Measurements from ENCODE around the gene UFD1.

The UFD1 gene

DNA sequence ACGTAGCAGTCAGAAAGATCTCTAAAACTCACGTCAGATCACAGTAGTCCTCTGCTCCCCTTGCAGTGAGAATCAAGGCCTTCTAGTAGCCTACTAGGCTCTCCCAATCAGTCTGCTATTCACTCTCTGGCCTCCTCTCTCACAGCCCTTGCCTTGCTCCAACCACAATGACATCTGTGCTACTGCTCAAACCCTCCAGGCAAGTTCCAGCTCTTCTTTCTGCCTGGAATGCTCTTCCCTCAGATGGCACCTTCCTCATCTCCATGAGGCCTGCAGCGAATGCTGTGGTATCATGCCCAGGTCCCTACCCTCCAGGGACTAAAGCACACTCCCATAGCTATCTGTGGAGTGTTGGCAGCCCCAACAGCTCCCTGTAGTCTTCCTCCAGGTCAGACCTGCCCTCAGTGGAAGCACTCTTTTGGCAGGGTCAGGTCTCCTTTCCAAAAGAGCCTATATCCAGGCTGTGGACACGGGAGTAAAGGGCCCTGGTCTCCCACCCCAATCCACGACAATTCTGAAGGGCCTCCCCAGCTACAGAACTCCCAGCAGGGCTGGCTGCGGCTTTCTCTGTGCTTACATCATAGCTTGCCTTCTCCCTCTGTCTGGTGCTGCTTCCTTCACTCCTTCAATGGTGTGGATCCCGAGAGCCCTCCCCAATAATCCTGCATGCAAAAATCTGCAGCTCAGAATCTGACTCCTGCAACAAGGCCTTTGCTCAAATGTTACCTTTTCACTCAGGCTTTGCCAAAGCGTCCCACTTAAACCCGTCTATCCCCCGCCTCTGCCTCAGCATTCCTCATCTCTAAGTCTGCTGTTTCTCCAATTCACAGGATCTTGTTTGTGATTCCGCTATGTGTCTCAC, 56.3 kb downstream of the UFD1 start:
- DNase-seq (ENCODE audit: low spot score): no peak

DNA sequence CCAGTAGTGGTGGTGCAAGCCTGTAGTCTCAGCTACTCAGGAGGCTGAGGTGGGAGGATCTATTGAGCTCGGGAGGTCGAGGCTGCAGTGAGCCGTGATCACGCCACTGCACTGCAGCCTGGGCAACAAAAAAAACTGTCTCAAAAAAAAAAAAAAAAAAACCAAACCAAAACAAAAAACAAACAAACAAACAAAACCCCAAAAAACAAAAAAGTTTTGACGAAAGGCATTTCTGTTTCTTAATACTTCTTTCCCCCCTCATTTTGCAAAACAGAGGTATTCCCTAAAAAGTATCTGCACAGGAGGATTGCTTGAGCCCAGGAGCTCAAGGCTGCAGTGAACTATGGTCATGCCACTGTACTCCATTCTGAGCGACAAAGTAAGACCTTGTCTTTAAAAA, 58.7 kb downstream of the UFD1 start:
- DNase-seq (ENCODE audit: low spot score): no peak

- no peak for DNase-seq (ENCODE audit: low spot score)
These were observed 59.4 kb downstream of the UFD1 start for GRCh38 chr22:19419464-19420178.

DNA sequence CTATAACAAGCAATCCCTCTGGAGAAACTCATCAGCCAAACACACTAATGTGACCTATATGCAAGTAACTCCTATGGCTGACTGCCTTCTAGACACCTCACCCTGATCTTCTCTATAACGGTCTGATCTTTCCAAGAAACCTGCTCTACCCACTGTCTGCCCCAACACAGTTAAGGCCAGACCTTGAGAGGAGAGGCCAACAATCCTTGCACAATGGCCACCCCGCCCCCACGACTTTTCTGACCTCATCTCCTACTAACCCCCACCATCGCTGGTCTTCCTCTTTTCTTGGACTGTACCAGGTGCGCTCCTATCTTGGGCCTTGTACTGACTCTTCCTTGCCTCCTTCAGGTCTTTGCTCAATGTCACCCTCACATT, 59.9 kb downstream of the UFD1 start:
- DNase-seq (ENCODE audit: low spot score): no peak

- no peak for DNase-seq (ENCODE audit: low spot score)
These were observed 66.1 kb downstream of the UFD1 start for GRCh38 chr22:19412923-19413322.

- no peak for DNase-seq (ENCODE audit: low spot score)
These were observed 66.5 kb downstream of the UFD1 start for GRCh38 chr22:19412478-19412877.

DNA sequence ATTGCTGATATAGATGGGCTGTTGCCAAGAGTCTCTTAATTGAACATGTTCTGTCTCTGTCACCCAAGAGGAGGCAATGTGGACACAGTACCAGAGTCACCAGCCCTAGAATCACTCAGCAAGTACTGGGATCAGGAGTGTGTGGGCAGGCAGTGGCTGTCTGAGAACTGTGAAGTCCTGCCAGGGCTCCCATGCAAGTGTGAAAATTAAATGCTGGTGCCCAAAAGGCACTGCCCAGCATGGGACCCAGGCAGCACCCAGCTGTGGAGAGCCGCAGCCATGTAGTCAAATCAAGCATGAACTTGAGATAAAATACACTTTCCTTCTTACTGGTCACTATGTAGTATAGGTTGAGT, 67.3 kb downstream of the UFD1 start:
- DNase-seq (ENCODE audit: low spot score): no peak

DNA sequence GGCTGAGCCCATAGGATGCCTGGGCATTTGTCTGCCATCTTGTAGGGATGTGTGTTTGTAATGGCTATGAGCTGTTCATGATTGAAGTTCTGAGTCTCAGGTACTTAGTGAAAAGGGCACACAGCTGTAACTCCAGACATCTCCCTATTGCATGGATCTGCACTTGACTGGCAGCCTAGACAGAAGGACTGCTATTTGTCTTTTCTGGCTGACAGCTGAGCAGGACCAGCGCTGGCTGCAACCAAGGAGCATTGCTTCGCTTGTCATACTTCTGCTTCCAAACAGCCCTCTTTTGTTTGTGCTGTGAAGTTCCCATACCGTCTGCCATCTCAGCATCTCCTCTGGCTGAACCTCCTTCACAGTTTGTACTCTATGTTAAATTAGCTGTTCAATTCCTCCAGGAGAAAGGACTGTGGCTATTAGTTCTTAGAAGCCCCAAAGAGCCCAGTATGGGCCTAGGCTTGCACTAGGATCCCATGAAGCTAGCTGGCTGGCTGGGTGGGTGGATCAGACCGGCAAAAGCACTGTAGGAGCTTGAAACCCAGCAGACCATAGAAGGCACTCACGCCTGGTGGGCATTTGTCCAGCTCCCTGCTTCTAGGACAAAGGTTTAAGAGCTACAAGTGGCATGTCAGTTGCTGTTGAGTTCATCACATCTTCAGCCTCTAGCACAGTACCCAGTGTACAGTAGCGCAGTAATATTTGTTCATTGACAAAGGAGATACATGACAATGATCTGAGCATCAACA, 67.9 kb downstream of the UFD1 start:
- DNase-seq (ENCODE audit: low spot score): no peak

DNA sequence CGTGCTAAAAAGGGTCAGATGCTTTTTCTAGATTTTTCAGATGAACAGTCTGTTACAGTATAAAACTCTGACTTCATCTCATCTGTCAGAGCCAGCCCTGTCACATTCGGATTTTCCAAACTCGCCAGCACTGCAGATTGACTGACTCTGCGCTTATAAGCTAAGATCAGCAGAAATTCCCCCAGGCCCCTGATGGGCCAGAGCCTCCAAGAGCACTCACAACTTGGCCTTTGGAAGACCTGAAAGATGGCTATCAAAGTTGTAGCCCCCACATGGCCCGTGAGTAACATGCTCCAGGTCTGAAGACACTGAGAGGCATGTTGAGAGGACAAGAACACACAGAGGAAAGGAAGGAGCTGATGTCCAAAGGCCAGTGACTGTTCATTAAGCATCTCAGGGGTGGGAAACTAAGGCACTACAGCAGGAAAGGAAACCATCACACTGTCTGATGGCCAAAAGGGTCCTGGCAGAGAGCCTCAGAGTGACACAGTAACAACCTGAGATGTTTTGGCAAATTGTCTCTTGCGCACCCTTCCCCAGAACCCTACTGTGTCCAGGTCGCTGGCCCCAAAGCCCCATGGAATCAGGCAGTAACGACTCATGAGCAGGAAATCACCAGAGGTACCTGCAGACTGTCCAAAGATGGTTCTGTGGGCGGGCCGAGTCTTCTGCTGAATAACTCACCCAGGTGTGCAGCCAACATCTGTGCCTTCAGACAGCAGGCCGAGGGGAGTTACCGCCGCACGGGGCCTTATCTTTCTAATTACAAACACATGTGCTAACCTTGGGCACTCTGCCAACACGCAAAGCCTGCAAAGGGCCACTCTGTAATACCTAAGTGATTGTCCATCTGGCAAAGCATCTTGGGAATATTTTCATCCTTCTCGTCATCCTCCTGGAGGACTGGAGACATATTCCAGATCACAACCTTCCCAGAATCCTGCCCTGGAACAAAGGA, 71.1 kb downstream of the UFD1 start:
- no peak for DNase-seq (ENCODE audit: low spot score)

- no peak for DNase-seq (ENCODE audit: low spot score)
These were observed 72.1 kb downstream of the UFD1 start for GRCh38 chr22:19406846-19407245.

- no peak for DNase-seq (ENCODE audit: low spot score)
These were observed 72.6 kb downstream of the UFD1 start for GRCh38 chr22:19406281-19406811.

DNA sequence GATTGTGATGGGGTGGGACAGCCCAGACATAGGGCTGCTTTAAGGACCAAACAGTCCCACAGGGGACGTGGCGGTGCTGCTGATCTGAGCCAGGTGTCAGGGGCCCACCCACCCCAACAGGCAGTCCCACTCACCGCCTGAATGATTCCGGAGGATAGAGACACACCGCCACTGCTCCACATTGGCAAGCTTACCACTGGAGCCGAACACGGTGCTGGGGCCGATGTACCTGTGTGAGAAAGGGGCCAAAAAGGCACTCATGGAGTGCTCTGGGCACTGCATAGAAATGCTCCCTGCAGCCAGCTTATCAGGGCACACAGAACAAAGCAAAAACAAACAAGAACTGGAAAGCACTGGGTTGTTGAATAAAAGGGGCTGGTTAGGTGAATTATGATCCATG, 73.3 kb downstream of the UFD1 start:
- no peak for DNase-seq (ENCODE audit: low spot score)

- DNase-seq (ENCODE audit: low spot score): no peak
These were observed 73.9 kb downstream of the UFD1 start for GRCh38 chr22:19405133-19405532.

DNA sequence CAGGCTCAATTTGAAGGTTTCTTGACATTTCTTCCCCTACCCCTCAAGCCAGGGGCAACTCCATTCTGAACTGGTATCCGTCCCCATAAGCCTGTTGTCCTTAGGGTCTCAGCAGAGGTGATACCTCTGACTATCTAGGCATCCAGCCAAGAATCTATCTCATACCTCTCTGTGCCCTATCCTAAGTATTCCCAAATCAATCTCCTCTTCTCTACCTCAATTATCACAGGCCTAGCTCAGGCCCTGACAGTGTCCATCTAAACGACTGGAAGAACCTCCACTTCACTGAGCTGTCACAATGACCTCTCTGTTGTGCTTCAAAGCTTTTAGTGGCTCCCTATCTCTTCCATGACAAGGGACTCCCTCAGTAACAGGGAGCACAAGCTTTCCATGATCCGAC, 74.3 kb downstream of the UFD1 start:
- DNase-seq (ENCODE audit: low spot score): no peak

DNA sequence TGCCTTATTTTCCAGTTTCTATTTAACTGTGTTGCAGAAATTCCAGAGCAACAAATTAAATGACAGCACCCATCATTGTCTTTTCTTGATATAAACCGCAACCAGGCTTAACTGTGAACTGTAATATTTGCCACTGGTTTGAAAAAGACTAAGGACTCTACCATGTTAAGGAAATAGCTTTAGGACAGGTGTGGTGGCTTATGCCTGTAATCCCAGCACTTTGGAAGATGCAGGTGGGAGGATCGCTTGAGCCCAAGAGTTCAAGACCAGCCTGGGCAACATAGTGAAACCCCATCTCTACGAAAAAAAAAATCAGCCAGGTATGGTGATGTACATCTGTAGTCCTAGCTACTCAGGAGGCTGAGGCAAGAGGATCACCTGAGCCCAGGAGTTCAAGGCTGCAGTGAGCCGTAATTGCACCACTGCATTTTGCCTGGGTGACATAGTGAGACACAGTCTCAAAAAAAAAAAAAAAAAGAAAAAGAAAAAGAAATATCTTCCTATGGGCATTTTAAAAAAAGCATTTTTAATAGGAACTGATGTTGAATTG, 76.3 kb downstream of the UFD1 start:
- no peak for DNase-seq (ENCODE audit: low spot score)

DNA sequence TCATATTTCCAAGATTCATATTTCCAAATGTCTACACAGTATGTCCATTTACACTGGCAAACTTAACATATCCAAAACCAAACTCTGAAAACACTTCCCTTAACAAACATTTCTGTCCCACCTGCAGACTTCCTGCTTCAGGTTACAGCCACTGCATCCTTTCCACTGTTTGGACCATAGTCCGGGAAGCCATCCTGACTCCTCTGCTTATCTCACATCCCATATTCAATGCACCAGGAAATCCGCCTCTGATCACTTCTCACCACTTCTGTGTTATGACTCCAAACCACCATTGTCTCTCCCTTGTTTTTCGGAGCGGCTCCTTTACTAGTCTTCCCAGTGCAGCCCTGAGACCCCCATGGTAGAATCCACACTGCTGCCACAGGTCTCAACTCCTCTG, 77.5 kb downstream of the UFD1 start:
- no peak for DNase-seq (ENCODE audit: low spot score)

GRCh38 chr22:19400881-19401280, 78.1 kb downstream of the UFD1 start:
- no peak for DNase-seq (ENCODE audit: low spot score)
